Stimulated activated CD8-positive, alpha-beta memory T cell treated with anti-CD3 and anti-CD28 coated beads, Interleukin-15, amount 100 ng/mL, for 48 hours (primary cell): ENCODE measurements around the gene ZNF74.
"Not testable (repeated sequence)": the region's sequence is repeated elsewhere in the genome, so short reads cannot be mapped to it uniquely, and the experiment has no call there.

ENCODE experiments used
- DNase-seq, 2 donors: peaks; one replicate each; pipeline ENCODE4 v3.0.0-alpha.2; 2020; ENCODE audit warnings: low read depth in 2 of 2

Gene ZNF74

GRCh38 chr22:20446383-20446970 lies 52.5 kb downstream of the ZNF74 start:
- no peak for DNase-seq

DNA sequence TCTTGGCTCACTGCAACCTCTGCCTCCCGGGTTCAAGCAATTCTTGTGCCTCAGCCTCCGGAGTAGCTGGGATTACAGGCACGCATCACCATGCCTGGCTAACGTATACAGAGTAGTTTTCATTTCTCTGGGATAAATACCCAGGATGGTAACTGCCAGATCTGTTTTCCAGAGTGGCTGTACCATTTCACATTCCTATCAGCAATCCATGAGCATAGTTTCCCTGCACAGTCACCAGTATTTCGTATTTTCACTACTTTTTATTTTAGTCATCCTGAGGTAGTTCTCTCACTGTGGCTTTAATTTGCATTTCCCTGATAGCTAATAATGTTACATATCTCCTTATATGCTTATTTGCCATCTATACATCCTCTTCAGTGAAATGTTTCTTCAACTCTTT lies 54.7 kb downstream of the ZNF74 start:
- DNase-seq: no peak

DNA sequence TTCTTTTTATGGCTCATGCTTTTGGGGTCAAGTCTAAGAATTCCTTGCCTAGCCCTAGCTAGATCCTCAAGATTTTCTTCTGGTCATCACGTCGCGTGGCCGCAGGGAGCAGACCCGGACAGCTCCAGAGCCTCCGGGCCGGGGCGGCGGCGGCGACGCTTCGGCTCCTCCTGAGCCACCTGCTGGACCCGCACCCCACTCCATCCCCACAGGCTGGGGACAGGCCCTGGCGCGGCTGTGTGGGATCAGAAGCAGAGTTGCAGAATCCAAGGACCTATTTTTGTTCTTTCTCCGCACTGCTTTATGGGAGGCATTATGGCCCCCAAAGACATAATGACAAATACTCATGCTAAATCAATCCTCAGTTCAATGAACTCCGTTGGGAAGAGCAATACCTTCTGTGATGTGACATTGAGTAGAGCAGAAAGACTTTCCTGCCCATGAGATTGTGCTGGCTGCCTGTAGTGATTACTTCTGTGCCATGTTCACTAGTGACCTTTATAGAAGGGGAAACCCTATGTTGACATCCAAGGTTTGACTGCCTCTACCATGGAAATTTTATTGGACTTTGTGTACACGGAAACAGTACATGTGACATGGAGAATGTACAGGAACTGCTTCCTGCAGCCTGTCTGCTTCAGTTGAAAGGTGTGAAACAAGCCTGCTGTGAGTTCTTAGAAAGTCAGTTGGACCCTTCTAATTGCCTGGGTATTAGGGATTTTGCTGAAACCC lies 56.0 kb downstream of the ZNF74 start:
- no peak for DNase-seq

- no peak for DNase-seq
These were observed 56.6 kb downstream of the ZNF74 start for GRCh38 chr22:20450551-20450906.

GRCh38 chr22:20451129-20451778 lies 57.3 kb downstream of the ZNF74 start:
- not testable (repeated sequence) for DNase-seq

GRCh38 chr22:20451920-20452319 lies 58.0 kb downstream of the ZNF74 start:
- no peak for DNase-seq

GRCh38 chr22:20453222-20453621 lies 59.3 kb downstream of the ZNF74 start:
- DNase-seq: no peak

DNA sequence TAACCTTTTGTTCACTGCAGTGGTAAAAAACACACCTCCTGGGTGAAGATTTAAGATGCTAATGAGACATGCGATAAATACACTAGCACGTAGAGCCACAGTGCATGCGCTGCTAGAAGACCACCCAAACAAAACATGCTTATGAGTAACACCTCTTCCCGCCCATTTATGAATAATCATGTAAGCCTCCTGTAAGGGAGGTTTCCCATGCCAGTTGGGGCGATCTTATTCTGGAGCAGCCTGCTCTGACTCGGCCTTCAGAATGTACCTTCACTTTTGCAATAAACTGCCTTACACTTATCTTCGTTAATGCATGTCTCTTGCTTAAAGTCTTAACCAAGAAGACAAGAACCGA lies 61.7 kb downstream of the ZNF74 start:
- DNase-seq: no peak

DNA sequence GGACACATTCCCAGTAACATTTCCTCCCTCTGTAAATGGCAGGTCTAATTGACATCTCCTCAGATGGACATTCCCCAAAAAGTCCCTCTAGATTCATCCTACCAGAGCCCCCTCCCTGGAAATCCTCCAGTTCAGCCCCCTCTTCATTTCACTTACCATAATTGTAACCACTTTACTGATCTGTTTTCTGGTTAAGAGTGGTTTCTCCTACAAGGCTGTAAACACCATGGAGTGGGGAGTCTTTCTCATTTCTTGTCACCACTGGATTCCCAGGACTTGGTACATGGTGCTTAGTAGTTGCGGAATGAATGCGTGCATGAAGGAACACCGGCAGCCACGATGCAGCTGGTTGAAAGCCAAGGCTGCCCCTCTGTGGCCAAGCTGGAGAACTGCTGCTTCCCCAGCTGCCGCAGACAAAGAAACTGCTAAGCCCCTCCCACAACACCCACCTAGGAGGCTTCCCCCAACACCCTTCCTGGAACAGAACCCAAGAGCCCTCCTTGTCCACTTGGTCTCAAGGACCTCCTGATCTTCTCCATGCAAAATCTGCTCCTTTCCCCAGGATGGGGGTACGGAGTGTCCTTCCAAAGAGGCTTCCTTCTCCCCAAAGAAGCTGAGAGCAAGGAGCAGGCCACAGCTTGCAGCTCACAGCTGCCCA lies 62.2 kb downstream of the ZNF74 start:
- peak; percentile 63 for DNase-seq

- DNase-seq: no peak
These were observed 62.7 kb downstream of the ZNF74 start for GRCh38 chr22:20456722-20457076.

- DNase-seq: no peak
These were observed 63.7 kb downstream of the ZNF74 start for GRCh38 chr22:20457506-20458240.
